SK-N-SH treated with all-trans-retinoic acid at 6 μM for 48 hours (cell line): ENCODE data around the gene HS6ST3.

Experiments used
- ARNTL ChIP-seq: fragments of 450-650 bp; formaldehyde crosslinking; IDR thresholded peaks from 2 replicates; pipeline ENCODE4 v1.5.0; 2020; ENCODE audit warnings: low read depth, mild to moderate bottlenecking, moderate library complexity, borderline replicate concordance
- CREB5 ChIP-seq: fragments of 250-450 bp; sonication (Bioruptor Pico); IDR thresholded peaks from 2 replicates; pipeline ENCODE4 v1.5.1; 2020; ENCODE audit warnings: low read depth, mild to moderate bottlenecking, moderate library complexity
- ESRRG ChIP-seq: fragments of 250-450 bp; sonication (Bioruptor Pico); IDR thresholded peaks from 2 replicates; pipeline ENCODE4 v1.6.1; 2021; ENCODE audit warnings: mild to moderate bottlenecking
- OSR1 ChIP-seq: fragments of 250-450 bp; sonication (Bioruptor Pico); IDR thresholded peaks from 2 replicates; pipeline ENCODE4 v1.8.0; 2022; ENCODE audit warnings: moderate library complexity, mild to moderate bottlenecking, inconsistent platforms
- PATZ1 ChIP-seq: fragments of 250-450 bp; sonication (Bioruptor Pico); IDR thresholded peaks from 2 replicates; pipeline ENCODE4 v1.8.0; 2020; ENCODE audit warnings: mild to moderate bottlenecking, moderate library complexity, borderline replicate concordance
- PPARA ChIP-seq: fragments of 250-450 bp; sonication (Bioruptor Pico); IDR thresholded peaks from 2 replicates; pipeline ENCODE4 v1.5.0; 2020; ENCODE audit warnings: mild to moderate bottlenecking, borderline replicate concordance
- RARB ChIP-seq: fragments of 250-450 bp; sonication (Bioruptor Pico); IDR thresholded peaks from 2 replicates; pipeline ENCODE4 v1.8.0; 2021; ENCODE audit warnings: mild to moderate bottlenecking, moderate library complexity
- SNAI2 ChIP-seq: fragments of 250-450 bp; sonication (Bioruptor Pico); IDR thresholded peaks from 2 replicates; pipeline ENCODE4 v1.5.0; 2020; ENCODE audit warnings: mild to moderate bottlenecking, moderate library complexity
- TOX ChIP-seq: fragments of 250-450 bp; sonication (Bioruptor Pico); IDR thresholded peaks from 2 replicates; pipeline ENCODE4 v1.8.0; 2021; ENCODE audit warnings: mild to moderate bottlenecking, moderate library complexity, borderline replicate concordance
- ZFP30 ChIP-seq: fragments of 450-650 bp; formaldehyde crosslinking; IDR thresholded peaks from 2 replicates; pipeline ENCODE4 v1.5.0; 2022; ENCODE audit warnings: mild to moderate bottlenecking, moderate library complexity
- ZNF565 ChIP-seq: fragments of 450-650 bp; formaldehyde crosslinking; conservative IDR thresholded peaks from 2 replicates; pipeline ENCODE4 v1.5.0; 2020; ENCODE audit warnings: low read depth, mild to moderate bottlenecking, moderate library complexity
- ZNF70 ChIP-seq: fragments of 450-650 bp; formaldehyde crosslinking; IDR thresholded peaks from 2 replicates; pipeline ENCODE4 v1.5.0; 2020; ENCODE audit warnings: mild to moderate bottlenecking, moderate library complexity
- ZNF8 ChIP-seq: fragments of 450-650 bp; formaldehyde crosslinking; IDR thresholded peaks from 2 replicates; pipeline ENCODE4 v1.5.0; 2020; ENCODE audit warnings: mild to moderate bottlenecking, moderate library complexity

DNA sequence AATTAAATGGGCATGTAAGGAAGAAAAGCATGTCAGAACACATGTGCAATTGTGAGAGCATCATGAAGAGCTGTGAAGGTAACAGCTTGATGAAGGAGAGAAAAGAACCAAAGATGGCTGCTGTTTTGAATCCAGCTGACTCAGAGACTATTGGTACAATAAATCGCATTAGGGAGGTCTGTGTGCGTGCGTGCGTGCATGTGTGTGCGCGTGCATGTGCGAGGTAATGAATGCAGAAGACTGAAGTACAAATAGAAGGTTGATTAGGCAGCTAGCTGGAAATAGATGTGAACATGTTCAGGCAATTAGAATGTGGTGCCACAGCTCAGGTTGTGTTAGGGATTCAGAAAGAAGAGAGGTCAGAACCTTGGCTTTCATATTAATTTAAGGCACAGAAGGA lies 463.9 kb downstream of the HS6ST3 start:
- TF ChIP-seq ESRRG (CRISPR knock-in tag) (no peak), CREB5 (CRISPR knock-in tag) (no peak), ZNF70 (CRISPR knock-in tag) (no peak), TOX (no peak), ARNTL (CRISPR knock-in tag) (no peak), RARB (CRISPR knock-in tag) (no peak), SNAI2 (CRISPR knock-in tag) (no peak), PATZ1 (CRISPR knock-in tag) (no peak), ZFP30 (CRISPR knock-in tag) (no peak), ZNF565 (no peak), ZNF8 (no peak), PPARA (CRISPR knock-in tag) (no peak), OSR1 (no peak)
